GM23338 (cell line): ENCODE data around the gene ZBTB20. TPM values are rescaled to one million over a fixed set of nuclear protein-coding genes. Genes with fewer than 3 reads are reported as not detected.

Source experiments
- ATAC-seq: fragments of 200-7000 bp; cut with Tn5 transposase; 3 replicates; pipeline ENCODE4 v1.9.1; 2020
- DNase-seq: peaks from one replicate; pipeline ENCODE4 v3.0.0-alpha.2; 2015; ENCODE audit warnings: low spot score
- H2AFZ ChIP-seq: fragments of 200-600 bp; sonication (generic); 2 replicates; pipeline ENCODE4 v1.8.0; 2016; ENCODE audit warnings: antibody characterized with exemption, mild to moderate bottlenecking, moderate library complexity
- H3F3A ChIP-seq: fragments of 200-600 bp; sonication (generic); replicated peaks from 2 replicates; pipeline ENCODE4 v1.8.0; 2017; ENCODE audit warnings: antibody characterized with exemption, mixed run types, low read depth
- H3K27ac ChIP-seq: fragments of 200-600 bp; sonication (generic); 2 replicates; pipeline ENCODE4 v1.6.1; 2016; ENCODE audit warnings: low read depth
- H3K27me3 ChIP-seq: fragments of 200-600 bp; sonication (generic); 2 replicates; pipeline ENCODE4 v1.8.0; 2016; ENCODE audit warnings: mild to moderate bottlenecking, mixed run types, moderate library complexity; ENCODE audit not compliant: insufficient read depth
- H3K36me3 ChIP-seq: fragments of 200-600 bp; sonication (generic); 2 replicates; pipeline ENCODE4 v1.8.0; 2016; ENCODE audit warnings: mild to moderate bottlenecking; ENCODE audit not compliant: insufficient read depth
- H3K4me1 ChIP-seq: fragments of 200-600 bp; sonication (generic); 2 replicates; pipeline ENCODE4 v1.8.0; 2016; ENCODE audit warnings: mild to moderate bottlenecking, moderate library complexity; ENCODE audit not compliant: insufficient read depth
- H3K4me2 ChIP-seq: fragments of 200-600 bp; sonication (generic); 2 replicates; pipeline ENCODE4 v1.7.1; 2017; ENCODE audit warnings: mixed run types
- H3K4me3 ChIP-seq: fragments of 200-600 bp; sonication (generic); 2 replicates; pipeline ENCODE4 v1.6.1; 2016; ENCODE audit warnings: mixed run types
- H3K79me2 ChIP-seq: fragments of 200-600 bp; sonication (generic); replicated peaks from 2 replicates; pipeline ENCODE4 v1.8.0; 2017; ENCODE audit warnings: mild to moderate bottlenecking; ENCODE audit not compliant: insufficient read depth
- H3K9me2 ChIP-seq: fragments of 200-600 bp; sonication (generic); 2 replicates; pipeline ENCODE4 v1.8.0; 2017; ENCODE audit not compliant: insufficient read depth
- H4K20me1 ChIP-seq: fragments of 200-600 bp; sonication (generic); replicated peaks from 2 replicates; pipeline ENCODE4 v1.8.0; 2017; ENCODE audit warnings: mild to moderate bottlenecking; ENCODE audit not compliant: insufficient read depth
- H3K27ac Mint-ChIP-seq: 2 replicates; pipeline ENCODE4 v1.8.0; 2020; ENCODE audit warnings: inconsistent platforms, mild to moderate bottlenecking, moderate library complexity, mixed read lengths
- H3K27me3 Mint-ChIP-seq: 3 replicates; pipeline ENCODE4 v1.8.0; 2022; ENCODE audit warnings: low read depth, mild to moderate bottlenecking, moderate library complexity, mixed read lengths, inconsistent platforms; ENCODE audit not compliant: insufficient read depth, poor library complexity
- H3K36me3 Mint-ChIP-seq: 3 replicates; pipeline ENCODE4 v1.8.0; 2021; ENCODE audit warnings: low read depth, mild to moderate bottlenecking, inconsistent platforms, moderate library complexity, mixed read lengths
- H3K4me1 Mint-ChIP-seq: 3 replicates; pipeline ENCODE4 v1.8.0; 2020; ENCODE audit warnings: mild to moderate bottlenecking, inconsistent platforms, mixed read lengths
- H3K4me3 Mint-ChIP-seq: 3 replicates; pipeline ENCODE4 v1.8.0; 2021; ENCODE audit warnings: moderate library complexity, mild to moderate bottlenecking, inconsistent platforms, mixed read lengths
- H3K9me3 Mint-ChIP-seq: 3 replicates; pipeline ENCODE4 v1.8.0; 2020; ENCODE audit warnings: moderate library complexity, mild to moderate bottlenecking, inconsistent platforms, mixed read lengths
- CREB1 ChIP-seq: fragments of 250-450 bp; sonication (Bioruptor Pico); IDR thresholded peaks from 2 replicates; pipeline ENCODE4 v1.5.0; 2020; ENCODE audit warnings: low read depth, mild to moderate bottlenecking, moderate library complexity
- EZH2 ChIP-seq: fragments of 200-600 bp; sonication (generic); IDR thresholded peaks from one replicate; pipeline ENCODE4 v1.8.0; 2017; ENCODE audit warnings: antibody characterized with exemption, mild to moderate bottlenecking, low read depth; ENCODE audit not compliant: unreplicated experiment
- JUNB ChIP-seq: IDR thresholded peaks from one replicate; pipeline ENCODE4 v1.6.1; 2016; ENCODE audit warnings: antibody characterized with exemption; ENCODE audit not compliant: unreplicated experiment
- NANOG ChIP-seq: IDR thresholded peaks from 2 replicates; pipeline ENCODE4 v1.6.1; 2016; ENCODE audit warnings: antibody characterized with exemption, borderline replicate concordance
- polyA plus RNA-seq: library from polyadenylated mRNA; unstranded; fragments of >200 nt; fragmentation: Nextera tagmentation; extraction: Ambion mirVana; gene quantifications from 2 replicates; pipeline ENCODE4 v1.2.1, GENCODE V29; 2016
- total RNA-seq: library from RNA; depleted of rRNA; stranded (reverse); fragments of >200 nt; shearing (Covaris generic); gene quantifications from 2 replicates; pipeline ENCODE4 v1.2.3, GENCODE V29; 2014
- TF ChIP-seq, protein P1 (sequence below): fragments of 250-450 bp; sonication (Bioruptor Pico); IDR thresholded peaks from 2 replicates; pipeline ENCODE4 v1.5.0; 2020; ENCODE audit warnings: mild to moderate bottlenecking, moderate library complexity
- TF ChIP-seq, protein P2 (sequence below): IDR thresholded peaks from 2 replicates; pipeline ENCODE4 v1.6.1; 2016; ENCODE audit warnings: antibody characterized with exemption
- TF ChIP-seq, protein P3 (sequence below), 2 experiments: fragments of 200-600 bp in 1 of 2; sonication (generic) in 1 of 2; conservative IDR thresholded peaks; 2 replicates each; pipeline versions ENCODE4 v1.5.1 to v1.6.1; 2016 to 2017; ENCODE audit warnings: antibody characterized with exemption in 2 of 2, low read depth in 2 of 2, mild to moderate bottlenecking in 2 of 2, moderate library complexity in 1 of 2

ZBTB20 gene
- total and polyA plus RNA-seq, 2 experiments from 2014 or later = 2.0 to 3.3 TPM

DNA sequence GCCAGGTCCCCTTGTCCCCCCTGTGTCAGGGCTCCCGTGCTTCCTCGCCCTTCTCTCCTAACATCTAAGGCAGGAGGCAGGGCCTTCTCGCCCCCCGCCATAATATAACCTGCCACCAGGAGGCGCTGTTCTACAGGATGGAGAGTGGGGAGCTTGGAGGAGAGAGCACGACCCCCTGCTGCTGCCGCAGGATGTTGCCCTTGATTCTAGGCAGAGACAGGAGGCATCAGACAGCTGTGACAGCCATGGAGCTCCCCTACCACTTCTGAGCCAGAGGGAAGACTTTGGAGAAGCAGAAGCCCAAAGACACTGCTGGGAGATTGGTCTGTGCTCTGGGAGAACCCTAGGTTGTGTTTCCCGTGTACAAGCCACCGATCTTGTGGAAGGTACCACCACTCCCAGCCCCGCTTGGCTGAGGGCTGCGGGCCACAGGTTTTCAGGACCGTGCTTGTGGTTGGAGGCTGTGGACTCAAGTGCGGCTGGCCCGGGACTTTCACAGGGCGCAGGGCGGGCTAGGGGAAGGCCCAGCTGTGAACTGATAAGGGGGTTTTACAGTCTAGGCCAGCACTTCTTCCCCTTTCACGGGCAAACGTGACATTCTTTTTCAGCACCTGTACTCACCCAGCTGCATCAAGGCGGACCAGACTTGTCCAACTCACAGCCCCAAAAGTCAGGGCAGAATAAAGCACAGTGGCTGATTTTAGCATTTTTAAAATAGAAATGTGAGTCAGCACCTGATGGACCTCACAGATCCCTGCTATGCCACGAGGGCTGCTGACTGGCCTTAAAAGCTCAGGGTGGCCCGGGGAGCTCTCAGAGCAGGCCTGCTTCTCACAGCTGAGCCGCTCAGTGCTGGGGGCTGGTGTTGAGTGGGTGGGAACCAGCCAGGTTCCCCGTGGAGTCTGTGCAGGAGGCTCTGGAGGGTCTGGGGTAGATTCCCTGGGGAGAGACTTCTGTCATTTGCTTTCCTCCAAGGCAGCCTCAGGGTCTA lies 855.9 kb downstream of the ZBTB20 start:
- peaks cover 5% of the 10 kb centered on the region for H3K4me1 Mint-ChIP-seq
- H3K4me1 ChIP-seq = no peaks in the 10 kb centered on the region
- no peaks in the 10 kb centered on the region for H3F3A ChIP-seq
- no peaks in the 10 kb centered on the region for H3K36me3 ChIP-seq
- H3K27ac Mint-ChIP-seq = no peak overlapping the region
- H3K9me2 ChIP-seq = no peaks in the 10 kb centered on the region
- H3K4me3 ChIP-seq = no peak overlapping the region
- H4K20me1 ChIP-seq = no peaks in the 10 kb centered on the region
- H2AFZ ChIP-seq = peak overlapping the region; percentile 96; the same call in 1 of the 2 replicates
- H3K27me3 ChIP-seq = no peaks in the 10 kb centered on the region
- H3K4me2 ChIP-seq = no peak overlapping the region
- H3K27ac ChIP-seq = no peak overlapping the region
- DNase-seq = peak; percentile 97
- peak; percentile 97 for ATAC-seq
- H3K9me3 Mint-ChIP-seq = no peaks in the 10 kb centered on the region
- no peaks in the 10 kb centered on the region; the same call in 2 of the 3 replicates for H3K36me3 Mint-ChIP-seq
- H3K27me3 Mint-ChIP-seq = peaks cover 8% of the 10 kb centered on the region
- no peak for TF ChIP-seq NANOG
- TF ChIP-seq, protein P1, sequence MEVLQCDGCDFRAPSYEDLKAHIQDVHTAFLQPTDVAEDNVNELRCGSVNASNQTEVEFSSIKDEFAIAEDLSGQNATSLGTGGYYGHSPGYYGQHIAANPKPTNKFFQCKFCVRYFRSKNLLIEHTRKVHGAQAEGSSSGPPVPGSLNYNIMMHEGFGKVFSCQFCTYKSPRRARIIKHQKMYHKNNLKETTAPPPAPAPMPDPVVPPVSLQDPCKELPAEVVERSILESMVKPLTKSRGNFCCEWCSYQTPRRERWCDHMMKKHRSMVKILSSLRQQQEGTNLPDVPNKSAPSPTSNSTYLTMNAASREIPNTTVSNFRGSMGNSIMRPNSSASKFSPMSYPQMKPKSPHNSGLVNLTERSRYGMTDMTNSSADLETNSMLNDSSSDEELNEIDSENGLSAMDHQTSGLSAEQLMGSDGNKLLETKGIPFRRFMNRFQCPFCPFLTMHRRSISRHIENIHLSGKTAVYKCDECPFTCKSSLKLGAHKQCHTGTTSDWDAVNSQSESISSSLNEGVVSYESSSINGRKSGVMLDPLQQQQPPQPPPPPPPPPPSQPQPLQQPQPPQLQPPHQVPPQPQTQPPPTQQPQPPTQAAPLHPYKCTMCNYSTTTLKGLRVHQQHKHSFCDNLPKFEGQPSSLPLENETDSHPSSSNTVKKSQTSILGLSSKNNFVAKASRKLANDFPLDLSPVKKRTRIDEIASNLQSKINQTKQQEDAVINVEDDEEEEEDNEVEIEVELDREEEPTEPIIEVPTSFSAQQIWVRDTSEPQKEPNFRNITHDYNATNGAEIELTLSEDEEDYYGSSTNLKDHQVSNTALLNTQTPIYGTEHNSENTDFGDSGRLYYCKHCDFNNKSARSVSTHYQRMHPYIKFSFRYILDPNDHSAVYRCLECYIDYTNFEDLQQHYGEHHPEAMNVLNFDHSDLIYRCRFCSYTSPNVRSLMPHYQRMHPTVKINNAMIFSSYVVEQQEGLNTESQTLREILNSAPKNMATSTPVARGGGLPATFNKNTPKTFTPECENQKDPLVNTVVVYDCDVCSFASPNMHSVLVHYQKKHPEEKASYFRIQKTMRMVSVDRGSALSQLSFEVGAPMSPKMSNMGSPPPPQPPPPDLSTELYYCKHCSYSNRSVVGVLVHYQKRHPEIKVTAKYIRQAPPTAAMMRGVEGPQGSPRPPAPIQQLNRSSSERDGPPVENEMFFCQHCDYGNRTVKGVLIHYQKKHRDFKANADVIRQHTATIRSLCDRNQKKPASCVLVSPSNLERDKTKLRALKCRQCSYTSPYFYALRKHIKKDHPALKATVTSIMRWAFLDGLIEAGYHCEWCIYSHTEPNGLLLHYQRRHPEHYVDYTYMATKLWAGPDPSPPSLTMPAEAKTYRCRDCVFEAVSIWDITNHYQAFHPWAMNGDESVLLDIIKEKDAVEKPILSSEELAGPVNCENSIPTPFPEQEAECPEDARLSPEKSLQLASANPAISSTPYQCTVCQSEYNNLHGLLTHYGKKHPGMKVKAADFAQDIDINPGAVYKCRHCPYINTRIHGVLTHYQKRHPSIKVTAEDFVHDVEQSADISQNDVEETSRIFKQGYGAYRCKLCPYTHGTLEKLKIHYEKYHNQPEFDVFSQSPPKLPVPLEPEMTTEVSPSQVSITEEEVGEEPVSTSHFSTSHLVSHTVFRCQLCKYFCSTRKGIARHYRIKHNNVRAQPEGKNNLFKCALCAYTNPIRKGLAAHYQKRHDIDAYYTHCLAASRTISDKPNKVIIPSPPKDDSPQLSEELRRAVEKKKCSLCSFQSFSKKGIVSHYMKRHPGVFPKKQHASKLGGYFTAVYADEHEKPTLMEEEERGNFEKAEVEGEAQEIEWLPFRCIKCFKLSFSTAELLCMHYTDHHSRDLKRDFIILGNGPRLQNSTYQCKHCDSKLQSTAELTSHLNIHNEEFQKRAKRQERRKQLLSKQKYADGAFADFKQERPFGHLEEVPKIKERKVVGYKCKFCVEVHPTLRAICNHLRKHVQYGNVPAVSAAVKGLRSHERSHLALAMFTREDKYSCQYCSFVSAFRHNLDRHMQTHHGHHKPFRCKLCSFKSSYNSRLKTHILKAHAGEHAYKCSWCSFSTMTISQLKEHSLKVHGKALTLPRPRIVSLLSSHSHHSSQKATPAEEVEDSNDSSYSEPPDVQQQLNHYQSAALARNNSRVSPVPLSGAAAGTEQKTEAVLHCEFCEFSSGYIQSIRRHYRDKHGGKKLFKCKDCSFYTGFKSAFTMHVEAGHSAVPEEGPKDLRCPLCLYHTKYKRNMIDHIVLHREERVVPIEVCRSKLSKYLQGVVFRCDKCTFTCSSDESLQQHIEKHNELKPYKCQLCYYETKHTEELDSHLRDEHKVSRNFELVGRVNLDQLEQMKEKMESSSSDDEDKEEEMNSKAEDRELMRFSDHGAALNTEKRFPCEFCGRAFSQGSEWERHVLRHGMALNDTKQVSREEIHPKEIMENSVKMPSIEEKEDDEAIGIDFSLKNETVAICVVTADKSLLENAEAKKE = peak; percentile 79
- TF ChIP-seq, protein P2, sequence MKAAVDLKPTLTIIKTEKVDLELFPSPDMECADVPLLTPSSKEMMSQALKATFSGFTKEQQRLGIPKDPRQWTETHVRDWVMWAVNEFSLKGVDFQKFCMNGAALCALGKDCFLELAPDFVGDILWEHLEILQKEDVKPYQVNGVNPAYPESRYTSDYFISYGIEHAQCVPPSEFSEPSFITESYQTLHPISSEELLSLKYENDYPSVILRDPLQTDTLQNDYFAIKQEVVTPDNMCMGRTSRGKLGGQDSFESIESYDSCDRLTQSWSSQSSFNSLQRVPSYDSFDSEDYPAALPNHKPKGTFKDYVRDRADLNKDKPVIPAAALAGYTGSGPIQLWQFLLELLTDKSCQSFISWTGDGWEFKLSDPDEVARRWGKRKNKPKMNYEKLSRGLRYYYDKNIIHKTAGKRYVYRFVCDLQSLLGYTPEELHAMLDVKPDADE = 0 out of 2 replicates have a peak, but pooled peaks have one; percentile 15
- TF ChIP-seq CREB1 = 0 out of 2 replicates have a peak, but pooled peaks have one; percentile 7
- no peak for TF ChIP-seq JUNB
- no peak for TF ChIP-seq EZH2
- TF ChIP-seq, protein P3, sequence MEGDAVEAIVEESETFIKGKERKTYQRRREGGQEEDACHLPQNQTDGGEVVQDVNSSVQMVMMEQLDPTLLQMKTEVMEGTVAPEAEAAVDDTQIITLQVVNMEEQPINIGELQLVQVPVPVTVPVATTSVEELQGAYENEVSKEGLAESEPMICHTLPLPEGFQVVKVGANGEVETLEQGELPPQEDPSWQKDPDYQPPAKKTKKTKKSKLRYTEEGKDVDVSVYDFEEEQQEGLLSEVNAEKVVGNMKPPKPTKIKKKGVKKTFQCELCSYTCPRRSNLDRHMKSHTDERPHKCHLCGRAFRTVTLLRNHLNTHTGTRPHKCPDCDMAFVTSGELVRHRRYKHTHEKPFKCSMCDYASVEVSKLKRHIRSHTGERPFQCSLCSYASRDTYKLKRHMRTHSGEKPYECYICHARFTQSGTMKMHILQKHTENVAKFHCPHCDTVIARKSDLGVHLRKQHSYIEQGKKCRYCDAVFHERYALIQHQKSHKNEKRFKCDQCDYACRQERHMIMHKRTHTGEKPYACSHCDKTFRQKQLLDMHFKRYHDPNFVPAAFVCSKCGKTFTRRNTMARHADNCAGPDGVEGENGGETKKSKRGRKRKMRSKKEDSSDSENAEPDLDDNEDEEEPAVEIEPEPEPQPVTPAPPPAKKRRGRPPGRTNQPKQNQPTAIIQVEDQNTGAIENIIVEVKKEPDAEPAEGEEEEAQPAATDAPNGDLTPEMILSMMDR (conservative IDR thresholded peaks at IDR 0.05; ENCODE audit: low read depth in 2 of 2) = peak; percentile 94 to 99
- H3K79me2 ChIP-seq = no peaks in the 10 kb centered on the region
- H3K4me3 Mint-ChIP-seq = no peak overlapping the region
